ENCODE measurements around the gene PANX2. TPM values are rescaled to one million over a fixed set of nuclear protein-coding genes. Genes with fewer than 3 reads are reported as not detected.

PANX2 gene
- total and polyA plus RNA-seq, 2 of the 13 experiments (the other 11 are each of a cell fraction or from before 2014, with no cell fraction given), result 0.15 to 1.1 TPM

DNA sequence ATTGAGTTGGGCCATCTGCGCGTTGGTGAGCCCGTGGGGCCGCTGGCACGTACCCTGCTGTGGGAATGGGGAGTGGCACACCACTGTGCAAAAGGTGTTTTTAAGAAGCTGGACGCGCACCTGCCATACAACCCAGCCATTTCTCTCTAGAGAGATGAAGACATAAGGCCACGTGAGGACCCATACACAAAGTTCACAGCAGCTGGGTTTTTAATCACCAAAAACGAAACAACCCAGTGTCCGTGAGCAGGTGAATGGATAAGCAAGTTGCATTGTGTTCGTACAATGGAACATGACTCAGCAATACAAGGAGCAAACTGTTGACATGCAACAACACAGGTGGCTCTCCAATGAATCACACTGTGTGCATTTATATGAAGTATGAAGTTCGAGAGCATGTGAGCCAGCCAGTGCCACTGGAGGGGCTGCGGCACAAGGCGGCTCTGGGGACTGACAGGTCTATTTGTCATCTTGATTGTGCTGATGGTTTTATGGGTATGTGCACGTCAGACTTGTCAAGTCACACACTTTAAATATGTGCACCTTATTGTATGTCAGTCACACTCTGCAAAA, 30.6 kb upstream of the PANX2 start (continued):
- TF ChIP-seq, protein P1, sequence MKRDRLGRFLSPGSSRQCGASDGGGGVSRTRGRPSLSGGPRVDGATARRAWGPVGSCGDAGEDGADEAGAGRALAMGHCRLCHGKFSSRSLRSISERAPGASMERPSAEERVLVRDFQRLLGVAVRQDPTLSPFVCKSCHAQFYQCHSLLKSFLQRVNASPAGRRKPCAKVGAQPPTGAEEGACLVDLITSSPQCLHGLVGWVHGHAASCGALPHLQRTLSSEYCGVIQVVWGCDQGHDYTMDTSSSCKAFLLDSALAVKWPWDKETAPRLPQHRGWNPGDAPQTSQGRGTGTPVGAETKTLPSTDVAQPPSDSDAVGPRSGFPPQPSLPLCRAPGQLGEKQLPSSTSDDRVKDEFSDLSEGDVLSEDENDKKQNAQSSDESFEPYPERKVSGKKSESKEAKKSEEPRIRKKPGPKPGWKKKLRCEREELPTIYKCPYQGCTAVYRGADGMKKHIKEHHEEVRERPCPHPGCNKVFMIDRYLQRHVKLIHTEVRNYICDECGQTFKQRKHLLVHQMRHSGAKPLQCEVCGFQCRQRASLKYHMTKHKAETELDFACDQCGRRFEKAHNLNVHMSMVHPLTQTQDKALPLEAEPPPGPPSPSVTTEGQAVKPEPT (CRISPR knock-in tag; IDR thresholded peaks at IDR 0.05; ENCODE audit: low read depth), result no peak
- TF ChIP-seq RNF2 (conservative IDR thresholded peaks at IDR 0.05; ENCODE audit: low read depth) (no peak), FOXK1 (CRISPR knock-in tag; IDR thresholded peaks at IDR 0.05; ENCODE audit: borderline replicate concordance, low read depth) (peak; percentile 34; the same call in 1 of the 2 replicates), ZKSCAN1 (IDR thresholded peaks at IDR 0.05; ENCODE audit: low read length) (peak; percentile 27; the same call in 1 of the 2 replicates)
- TF ChIP-seq, protein P2, sequence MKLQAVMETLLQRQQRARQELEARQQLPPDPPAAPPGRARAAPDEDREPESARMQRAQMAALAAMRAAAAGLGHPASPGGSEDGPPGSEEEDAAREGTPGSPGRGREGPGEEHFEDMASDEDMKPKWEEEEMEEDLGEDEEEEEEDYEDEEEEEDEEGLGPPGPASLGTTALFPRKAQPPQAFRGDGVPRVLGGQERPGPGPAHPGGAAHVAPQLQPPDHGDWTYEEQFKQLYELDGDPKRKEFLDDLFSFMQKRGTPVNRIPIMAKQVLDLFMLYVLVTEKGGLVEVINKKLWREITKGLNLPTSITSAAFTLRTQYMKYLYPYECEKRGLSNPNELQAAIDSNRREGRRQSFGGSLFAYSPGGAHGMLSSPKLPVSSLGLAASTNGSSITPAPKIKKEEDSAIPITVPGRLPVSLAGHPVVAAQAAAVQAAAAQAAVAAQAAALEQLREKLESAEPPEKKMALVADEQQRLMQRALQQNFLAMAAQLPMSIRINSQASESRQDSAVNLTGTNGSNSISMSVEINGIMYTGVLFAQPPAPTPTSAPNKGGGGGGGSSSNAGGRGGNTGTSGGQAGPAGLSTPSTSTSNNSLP (IDR thresholded peaks at IDR 0.05; ENCODE audit: low read depth, low read length), result peak; percentile 27; the same call in 1 of the 2 replicates

DNA sequence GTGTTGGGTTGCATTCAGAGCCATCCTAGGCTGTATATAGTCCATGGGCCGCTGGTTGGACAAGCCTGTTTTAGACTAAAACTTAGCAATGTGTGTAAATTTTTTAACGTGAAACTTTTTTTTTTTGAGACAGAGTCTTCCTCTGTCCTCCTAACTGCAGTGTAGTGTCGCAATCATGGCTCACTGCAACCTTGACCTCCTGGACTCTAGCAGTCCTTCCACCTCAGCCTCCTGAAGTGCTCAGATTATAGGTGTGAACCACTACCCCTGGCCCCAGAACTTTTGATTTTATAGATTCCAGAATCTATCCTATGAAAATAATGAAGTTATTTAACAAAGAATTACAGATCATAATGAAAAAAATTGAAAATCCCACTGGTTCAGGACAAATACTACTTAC, 29.9 kb upstream of the PANX2 start:
- H3K79me2 ChIP-seq (ENCODE audit: insufficient read depth, low read length), result no peaks in the 10 kb centered on the region
- H2AFZ ChIP-seq (ENCODE audit: low read length), result no peak overlapping the region
- H3K4me1 ChIP-seq (ENCODE audit: insufficient read depth, low read length), result peaks cover 80% of the 10 kb centered on the region
- DNase-seq (ENCODE audit: low spot score) (peak; percentile 68), ATAC-seq (no peak; the same call in 2 of the 3 replicates), FAIRE-seq (peak; percentile 30)
- in situ Hi-C loops (cut with HindIII; ENCODE audit: extremely low pct_ligation_motif_present, low pct_unique_long_range_greater_than_20kb), result no loop called here
- peak overlapping the region; percentile 17 for H3K27ac ChIP-seq (ENCODE audit: extremely low read length, insufficient read depth, low read length)
- intact Hi-C loops (cut with micrococcal nuclease; ENCODE audit: unreplicated experiment), result no loop called here
- no peak overlapping the region for H3K9ac ChIP-seq (ENCODE audit: insufficient read depth, low read depth, low read length)
- POLR2A ChIA-PET, result no interaction called here
- H3K36me3 ChIP-seq (replicated peaks in 1 of 2; ENCODE audit: control insufficient read depth in 1 of 2, insufficient read depth in 2 of 2, low read length in 2 of 2), result no peaks in the 10 kb centered on the region
- BruUV-seq (replicated peaks), result no TSS peak
- H3K27me3 ChIP-seq (ENCODE audit: control insufficient read depth in 1 of 2, insufficient read depth in 2 of 2, low read length in 2 of 2), result peaks cover 2 to 24% of the 10 kb centered on the region in 2 experiments
- 0% methylated on average over 3 of the region's 3 CpGs for whole genome bisulfite sequencing (ENCODE audit: low lambda C conversion rate)
- H3K9me3 ChIP-seq (ENCODE audit: low read length), result no peaks in the 10 kb centered on the region
- H4K20me1 ChIP-seq (ENCODE audit: insufficient read depth, low read length), result no peaks in the 10 kb centered on the region
- peak overlapping the region in 1 of 3 experiments; percentile 10; a peak in 1 of 6 replicates for H3K4me3 ChIP-seq (replicated peaks in 1 of 3; ENCODE audit: insufficient read depth in 1 of 3, low read depth in 2 of 3, low read length in 3 of 3)
- H3K4me2 ChIP-seq (ENCODE audit: low read depth, low read length), result peak overlapping the region; percentile 62
- CTCF ChIA-PET (ENCODE audit: low intra/inter-chr PET ratio, low total read pairs), result no interaction called here
- TF ChIP-seq ZNF331 (CRISPR knock-in tag; IDR thresholded peaks at IDR 0.05), result 0 out of 2 replicates have a peak, but pooled peaks have one; percentile 30
- TF ChIP-seq, protein P3, sequence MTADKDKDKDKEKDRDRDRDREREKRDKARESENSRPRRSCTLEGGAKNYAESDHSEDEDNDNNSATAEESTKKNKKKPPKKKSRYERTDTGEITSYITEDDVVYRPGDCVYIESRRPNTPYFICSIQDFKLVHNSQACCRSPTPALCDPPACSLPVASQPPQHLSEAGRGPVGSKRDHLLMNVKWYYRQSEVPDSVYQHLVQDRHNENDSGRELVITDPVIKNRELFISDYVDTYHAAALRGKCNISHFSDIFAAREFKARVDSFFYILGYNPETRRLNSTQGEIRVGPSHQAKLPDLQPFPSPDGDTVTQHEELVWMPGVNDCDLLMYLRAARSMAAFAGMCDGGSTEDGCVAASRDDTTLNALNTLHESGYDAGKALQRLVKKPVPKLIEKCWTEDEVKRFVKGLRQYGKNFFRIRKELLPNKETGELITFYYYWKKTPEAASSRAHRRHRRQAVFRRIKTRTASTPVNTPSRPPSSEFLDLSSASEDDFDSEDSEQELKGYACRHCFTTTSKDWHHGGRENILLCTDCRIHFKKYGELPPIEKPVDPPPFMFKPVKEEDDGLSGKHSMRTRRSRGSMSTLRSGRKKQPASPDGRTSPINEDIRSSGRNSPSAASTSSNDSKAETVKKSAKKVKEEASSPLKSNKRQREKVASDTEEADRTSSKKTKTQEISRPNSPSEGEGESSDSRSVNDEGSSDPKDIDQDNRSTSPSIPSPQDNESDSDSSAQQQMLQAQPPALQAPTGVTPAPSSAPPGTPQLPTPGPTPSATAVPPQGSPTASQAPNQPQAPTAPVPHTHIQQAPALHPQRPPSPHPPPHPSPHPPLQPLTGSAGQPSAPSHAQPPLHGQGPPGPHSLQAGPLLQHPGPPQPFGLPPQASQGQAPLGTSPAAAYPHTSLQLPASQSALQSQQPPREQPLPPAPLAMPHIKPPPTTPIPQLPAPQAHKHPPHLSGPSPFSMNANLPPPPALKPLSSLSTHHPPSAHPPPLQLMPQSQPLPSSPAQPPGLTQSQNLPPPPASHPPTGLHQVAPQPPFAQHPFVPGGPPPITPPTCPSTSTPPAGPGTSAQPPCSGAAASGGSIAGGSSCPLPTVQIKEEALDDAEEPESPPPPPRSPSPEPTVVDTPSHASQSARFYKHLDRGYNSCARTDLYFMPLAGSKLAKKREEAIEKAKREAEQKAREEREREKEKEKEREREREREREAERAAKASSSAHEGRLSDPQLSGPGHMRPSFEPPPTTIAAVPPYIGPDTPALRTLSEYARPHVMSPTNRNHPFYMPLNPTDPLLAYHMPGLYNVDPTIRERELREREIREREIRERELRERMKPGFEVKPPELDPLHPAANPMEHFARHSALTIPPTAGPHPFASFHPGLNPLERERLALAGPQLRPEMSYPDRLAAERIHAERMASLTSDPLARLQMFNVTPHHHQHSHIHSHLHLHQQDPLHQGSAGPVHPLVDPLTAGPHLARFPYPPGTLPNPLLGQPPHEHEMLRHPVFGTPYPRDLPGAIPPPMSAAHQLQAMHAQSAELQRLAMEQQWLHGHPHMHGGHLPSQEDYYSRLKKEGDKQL (CRISPR knock-in tag; IDR thresholded peaks at IDR 0.05; ENCODE audit: low read depth), result peak; percentile 44; the same call in 1 of the 2 replicates
- TF ChIP-seq ZSCAN22 (CRISPR knock-in tag; IDR thresholded peaks at IDR 0.05), result no peak
- peak; percentile 47; the same call in 1 of the 2 replicates for TF ChIP-seq BCL6 (CRISPR knock-in tag; IDR thresholded peaks at IDR 0.05)
- TF ChIP-seq ZNF430 (CRISPR knock-in tag; IDR thresholded peaks at IDR 0.05), result no peak
- TF ChIP-seq ZNF780A (CRISPR knock-in tag; IDR thresholded peaks at IDR 0.05), result no peak
- TF ChIP-seq, protein P4, sequence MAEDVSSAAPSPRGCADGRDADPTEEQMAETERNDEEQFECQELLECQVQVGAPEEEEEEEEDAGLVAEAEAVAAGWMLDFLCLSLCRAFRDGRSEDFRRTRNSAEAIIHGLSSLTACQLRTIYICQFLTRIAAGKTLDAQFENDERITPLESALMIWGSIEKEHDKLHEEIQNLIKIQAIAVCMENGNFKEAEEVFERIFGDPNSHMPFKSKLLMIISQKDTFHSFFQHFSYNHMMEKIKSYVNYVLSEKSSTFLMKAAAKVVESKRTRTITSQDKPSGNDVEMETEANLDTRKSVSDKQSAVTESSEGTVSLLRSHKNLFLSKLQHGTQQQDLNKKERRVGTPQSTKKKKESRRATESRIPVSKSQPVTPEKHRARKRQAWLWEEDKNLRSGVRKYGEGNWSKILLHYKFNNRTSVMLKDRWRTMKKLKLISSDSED (CRISPR knock-in tag; IDR thresholded peaks at IDR 0.05), result no peak
- no peak for TF ChIP-seq ZNF432 (CRISPR knock-in tag; IDR thresholded peaks at IDR 0.05; ENCODE audit: borderline replicate concordance)

Data from HepG2 (cell line).